ENCODE data around the gene PSRC1. TPM values are rescaled to one million over a fixed set of nuclear protein-coding genes. Genes with fewer than 3 reads are reported as not detected.

Gene PSRC1
- total RNA-seq, 1 experiment from 2014 or later: 60.3 TPM

GRCh38 chr1:109272021-109272799 lies 10.7 kb downstream of the PSRC1 start:
- Histone ChIP-seq H4K8ac (replicated peaks; ENCODE audit: insufficient read length, low read depth, low read length) (no peak overlapping the region), H3K9ac (ENCODE audit: extremely low read depth, insufficient read length, low read length) (no peak overlapping the region), H3K27ac (ENCODE audit: insufficient read length, low read depth, low read length) (no peak overlapping the region), H2BK15ac (ENCODE audit: low read depth, low read length) (no peak overlapping the region), H4K5ac (ENCODE audit: insufficient read length, low read depth, low read length) (no peak overlapping the region), H3K79me1 (ENCODE audit: insufficient read depth, low read depth, low read length, poor library complexity, severe bottlenecking) (no peaks in the 10 kb centered on the region), H3K4ac (ENCODE audit: low read depth, low read length) (no peak overlapping the region), H2BK20ac (ENCODE audit: low read depth, low read length, poor library complexity, severe bottlenecking) (no peak overlapping the region), H4K20me1 (ENCODE audit: control insufficient read depth, insufficient read depth, insufficient read length) (no peaks in the 10 kb centered on the region), H3K4me1 (ENCODE audit: insufficient read depth, low read length) (no peaks in the 10 kb centered on the region; the same call in 1 of the 2 replicates), H2AK5ac (ENCODE audit: insufficient read length, low read length) (no peak overlapping the region), H2BK12ac (ENCODE audit: insufficient read length, low read depth, low read length) (no peak overlapping the region), H3T11ph (ENCODE audit: low read length) (no peak overlapping the region), H2AFZ (ENCODE audit: low read length) (no peak overlapping the region), H3K4me2 (ENCODE audit: insufficient read depth, insufficient read length, low read length) (no peak overlapping the region), H3K79me2 (ENCODE audit: insufficient read depth, low read length) (no peaks in the 10 kb centered on the region), H2BK5ac (ENCODE audit: insufficient read length, low read length) (no peak overlapping the region), H3K18ac (ENCODE audit: insufficient read length, low read depth, low read length) (no peak overlapping the region), H3K23ac (ENCODE audit: insufficient read length, low read depth, low read length) (no peak overlapping the region), H3K27me3 (ENCODE audit: insufficient read depth, low read length) (no peaks in the 10 kb centered on the region), H2BK120ac (ENCODE audit: low read depth, low read length, poor library complexity, severe bottlenecking) (no peak overlapping the region), H3K9me3 (ENCODE audit: control insufficient read depth, low read depth, low read length) (no peaks in the 10 kb centered on the region), H3K14ac (ENCODE audit: insufficient read depth, low read length) (no peak overlapping the region), H3K23me2 (ENCODE audit: insufficient read length, low read depth, low read length, poor library complexity, severe bottlenecking) (no peaks in the 10 kb centered on the region), H3K56ac (ENCODE audit: insufficient read length, low read depth, low read length) (no peak overlapping the region), H4K91ac (ENCODE audit: insufficient read length, low read depth, low read length) (no peak overlapping the region)
- Mint-ChIP-seq H3K9me3 (no peaks in the 10 kb centered on the region; a peak in 1 of 5 replicates), H3K4me3 (no peak overlapping the region), H3K36me3 (ENCODE audit: insufficient read depth in 1 of 3, low read depth in 3 of 3) (peaks cover 9 to 44% (median 44%) of the 10 kb centered on the region in 3 experiments; a peak in 6 of 7 replicates), H3K27ac (no peak overlapping the region; a peak in 1 of 7 replicates), H3K27me3 (ENCODE audit: low read depth) (no peaks in the 10 kb centered on the region), H3K4me1 (peaks cover 23 to 25% of the 10 kb centered on the region in 2 experiments)
- no CpG with 5 or more reads among the region's 13 CpGs for WGBS (ENCODE audit: extremely low coverage, insufficient read length, low lambda C conversion rate)
- TF ChIP-seq CTCF (conservative IDR thresholded peaks at IDR 0.05): no peak
- DNase-seq: no peak

Measured in H9 (cell line).